SK-N-SH (cell line): ENCODE data around the gene SMU1. TPM values are rescaled to one million over a fixed set of nuclear protein-coding genes. Genes with fewer than 3 reads are reported as not detected.
A peak's percentile ranks its signal among the peaks of the same experiment; 100 is the strongest.

Experiments
- CTCF ChIA-PET: fragments of 300-600, 350-600 bp; formaldehyde crosslinking; extraction: SDS; loops from one replicate; lab custom pipeline; 2021; lab: Yijun Ruan, JAX
- POLR2A ChIA-PET: fragments of 350-600 bp; sonication (Branson Sonifier 250); formaldehyde crosslinking; extraction: SDS; loops from one replicate; lab custom pipeline; 2020; ENCODE audit warnings: antibody characterized with exemption, inconsistent platforms; lab: Yijun Ruan, JAX
- DNase-seq: peaks from one replicate; pipeline ENCODE4 v3.0.0; 2012
- H2AFZ ChIP-seq: fragments of 200-600 bp; sonication (generic); 2 replicates; pipeline ENCODE4 v1.8.1; 2016; ENCODE audit warnings: antibody characterized with exemption, mild to moderate bottlenecking, low read depth
- H3F3A ChIP-seq: fragments of 200-600 bp; sonication (generic); replicated peaks from 2 replicates; pipeline ENCODE3; 2016; ENCODE audit warnings: antibody characterized with exemption, mild to moderate bottlenecking; ENCODE audit not compliant: insufficient read depth
- H3K27ac ChIP-seq, 2 experiments: fragments of 200-500 bp in 1 of 2; fragments of 200-600 bp in 1 of 2; sonication (Bioruptor generic) in 1 of 2; sonication (generic), shearing (Covaris generic) in 1 of 2; 2 replicates each; pipeline versions ENCODE4 v1.5.1 to v1.6.1; 2014 to 2016; ENCODE audit warnings: low read depth in 2 of 2, inconsistent platforms in 1 of 2, low read length in 1 of 2, mild to moderate bottlenecking in 1 of 2, mixed read lengths in 1 of 2
- H3K27me3 ChIP-seq: fragments of 200-600 bp; sonication (generic), shearing (Covaris generic); 2 replicates; pipeline ENCODE4 v1.6.1; 2016; ENCODE audit warnings: mixed run types; ENCODE audit not compliant: insufficient read depth
- H3K36me3 ChIP-seq, 2 experiments: fragments of 200-500 bp in 1 of 2; fragments of 200-600 bp in 1 of 2; sonication (Bioruptor generic) in 1 of 2; sonication (generic) in 1 of 2; replicated peaks in 1 of 2; 2 replicates each; pipeline versions ENCODE3 to v1.5.1; 2014 to 2016; ENCODE audit warnings: low read length in 1 of 2, mild to moderate bottlenecking in 1 of 2; ENCODE audit not compliant: insufficient read depth in 2 of 2, control insufficient read depth in 1 of 2
- H3K4me1 ChIP-seq, 2 experiments: fragments of 200-500 bp in 1 of 2; fragments of 200-600 bp in 1 of 2; sonication (Bioruptor generic) in 1 of 2; sonication (generic), shearing (Covaris generic) in 1 of 2; 2 replicates each; pipeline versions ENCODE4 v1.5.1 to v1.6.1; 2014 to 2016; ENCODE audit warnings: low read depth in 1 of 2, low read length in 1 of 2, mixed run types in 1 of 2; ENCODE audit not compliant: insufficient read depth in 2 of 2, control insufficient read depth in 1 of 2
- H3K4me2 ChIP-seq: fragments of 200-600 bp; sonication (generic), shearing (Covaris generic); 2 replicates; pipeline ENCODE4 v1.6.1; 2017; ENCODE audit warnings: mixed run types
- H3K4me3 ChIP-seq, 2 experiments: fragments of 200-500 bp in 1 of 2; fragments of 200-600 bp in 1 of 2; sonication (Bioruptor generic) in 1 of 2; sonication (generic), shearing (Covaris generic) in 1 of 2; 2 replicates each; pipeline versions ENCODE4 v1.5.1 to v1.8.1; 2014 to 2016; ENCODE audit warnings: low read depth in 2 of 2, inconsistent platforms in 1 of 2, low read length in 1 of 2, mild to moderate bottlenecking in 1 of 2, mixed read lengths in 1 of 2, moderate library complexity in 1 of 2
- H3K79me2 ChIP-seq: fragments of 200-600 bp; sonication (generic); 2 replicates; pipeline ENCODE4 v1.8.1; 2017; ENCODE audit warnings: mild to moderate bottlenecking; ENCODE audit not compliant: insufficient read depth
- H3K9ac ChIP-seq: fragments of 200-600 bp; sonication (generic); 2 replicates; pipeline ENCODE4 v1.6.1; 2017; ENCODE audit warnings: mixed run types
- H3K9me2 ChIP-seq: fragments of 200-600 bp; sonication (generic); 2 replicates; pipeline ENCODE4 v1.6.1; 2017; ENCODE audit warnings: mixed run types
- H3K9me3 ChIP-seq: fragments of 200-600 bp; sonication (generic); 2 replicates; pipeline ENCODE4 v1.6.1; 2017; ENCODE audit warnings: mixed run types, mild to moderate bottlenecking, moderate library complexity
- H4K20me1 ChIP-seq: fragments of 200-600 bp; sonication (generic); 2 replicates; pipeline ENCODE4 v1.6.1; 2017; ENCODE audit warnings: mild to moderate bottlenecking, mixed run types; ENCODE audit not compliant: insufficient read depth
- EZH2phosphoT487 ChIP-seq: fragments of 200-600 bp; sonication (generic); IDR thresholded peaks from 2 replicates; pipeline ENCODE4 v1.6.1; 2017; ENCODE audit warnings: low read depth, mixed run types, mild to moderate bottlenecking, antibody characterized with exemption, moderate library complexity, borderline replicate concordance
- JUND ChIP-seq: IDR thresholded peaks from 2 replicates; pipeline ENCODE4 v1.4.0; 2012
- NFIC ChIP-seq: IDR thresholded peaks from 2 replicates; pipeline ENCODE4 v1.4.0; 2012; ENCODE audit warnings: borderline replicate concordance
- NRF1 ChIP-seq: IDR thresholded peaks from 2 replicates; pipeline ENCODE4 v1.6.1; 2012; ENCODE audit warnings: low read depth, mild to moderate bottlenecking, low read length
- RXRA ChIP-seq: IDR thresholded peaks from 2 replicates; pipeline ENCODE4 v1.4.0; 2012; ENCODE audit warnings: low read depth, mild to moderate bottlenecking, borderline replicate concordance
- YY1 ChIP-seq: IDR thresholded peaks from 2 replicates; pipeline ENCODE4 v1.4.0; 2012; ENCODE audit warnings: low read depth, mild to moderate bottlenecking
- WGBS: methylation state at CpG from one replicate; pipeline ENCODE4 v1.1.6; 2017; ENCODE audit warnings: low lambda C conversion rate; 5-methylcytosine and 5-hydroxymethylcytosine counted together
- polyA plus RNA-seq, 3 experiments: library from polyadenylated mRNA; depleted of rRNA; stranded (reverse); fragments of >200 nt; gene quantifications; 2 replicates each; pipeline ENCODE4 v1.2.3, GENCODE V29; 2012
- TF ChIP-seq, protein P1 (sequence below): fragments of 200-600 bp; sonication (generic); IDR thresholded peaks from 2 replicates; pipeline ENCODE4 v1.6.1; 2017; ENCODE audit warnings: antibody characterized with exemption, mild to moderate bottlenecking, moderate library complexity
- TF ChIP-seq, protein P2 (sequence below): IDR thresholded peaks from 2 replicates; pipeline ENCODE4 v1.4.0; 2012; ENCODE audit warnings: low read depth
- TF ChIP-seq, protein P3 (sequence below): IDR thresholded peaks from 2 replicates; pipeline ENCODE4; 2012

The SMU1 gene
- polyA plus RNA-seq, 1 of the 3 experiments (the other 2 are of a cell fraction) = 9.8 TPM

DNA sequence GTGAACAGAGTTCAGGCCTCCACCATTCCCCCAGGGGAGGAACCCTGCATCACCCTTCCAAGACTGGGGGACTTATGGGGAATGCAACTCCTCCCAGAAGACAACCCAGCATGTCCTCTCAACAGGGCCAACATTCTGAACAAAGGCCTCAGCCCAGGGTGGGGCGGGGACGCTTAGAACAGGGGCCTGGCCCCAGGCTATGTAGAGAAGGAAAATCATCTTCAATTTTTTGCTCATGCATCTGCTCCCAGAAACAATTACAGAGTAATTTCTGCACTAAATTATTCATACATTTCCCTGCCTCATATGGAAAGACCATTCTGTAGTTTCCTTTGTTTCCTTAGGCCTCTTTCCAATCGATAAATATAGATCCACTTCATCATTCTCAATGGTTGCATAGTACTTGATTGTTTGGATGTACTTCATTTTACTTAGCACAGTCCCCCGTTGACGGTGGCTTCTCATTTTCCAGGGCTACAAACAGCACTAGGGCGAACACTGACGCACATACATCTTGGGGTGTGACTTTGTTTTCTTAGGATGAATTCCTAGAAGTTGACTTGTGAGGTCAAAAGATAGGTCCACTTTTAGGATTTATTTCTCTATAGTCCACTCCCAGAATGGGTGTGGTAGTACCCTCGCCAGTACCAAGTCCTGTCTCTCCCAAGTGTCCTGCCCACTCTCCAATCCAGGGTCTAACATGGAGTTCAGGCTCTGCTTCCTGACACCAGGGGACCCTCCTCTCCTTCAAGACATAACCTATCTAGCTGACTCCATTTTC, 27.2 kb upstream of the SMU1 start:
- no peaks in the 10 kb centered on the region for H3K27me3 ChIP-seq
- no peaks in the 10 kb centered on the region for H3K9me2 ChIP-seq
- no peak overlapping the region for H3K4me2 ChIP-seq
- CTCF ChIA-PET = interaction anchor here (0.9 to 1.6 kb wide), 3 partner anchors 23 to 161 kb away, joined by 3 to 5 read pairs (median 3); partner anchors contain the start of genes BAG1 and CHMP5
- H2AFZ ChIP-seq = no peak overlapping the region
- peaks cover 16% of the 10 kb centered on the region for H3F3A ChIP-seq
- H3K36me3 ChIP-seq = no peaks in the 10 kb centered on the region
- no peaks in the 10 kb centered on the region for H3K79me2 ChIP-seq
- DNase-seq = no peak
- no peaks in the 10 kb centered on the region for H3K9me3 ChIP-seq
- peaks cover 17 to 25% of the 10 kb centered on the region in 2 experiments; a peak in 3 of 4 replicates for H3K4me1 ChIP-seq
- H3K9ac ChIP-seq = no peak overlapping the region
- no peak overlapping the region for H3K4me3 ChIP-seq
- TF ChIP-seq EZH2phosphoT487 = no peak
- TF ChIP-seq, all 33 proteins: peak for 0
- WGBS = 91% methylated on average over 8 of the region's 8 CpGs
- H4K20me1 ChIP-seq = no peaks in the 10 kb centered on the region
- POLR2A ChIA-PET = no interaction called here
- H3K27ac ChIP-seq = no peak overlapping the region

DNA sequence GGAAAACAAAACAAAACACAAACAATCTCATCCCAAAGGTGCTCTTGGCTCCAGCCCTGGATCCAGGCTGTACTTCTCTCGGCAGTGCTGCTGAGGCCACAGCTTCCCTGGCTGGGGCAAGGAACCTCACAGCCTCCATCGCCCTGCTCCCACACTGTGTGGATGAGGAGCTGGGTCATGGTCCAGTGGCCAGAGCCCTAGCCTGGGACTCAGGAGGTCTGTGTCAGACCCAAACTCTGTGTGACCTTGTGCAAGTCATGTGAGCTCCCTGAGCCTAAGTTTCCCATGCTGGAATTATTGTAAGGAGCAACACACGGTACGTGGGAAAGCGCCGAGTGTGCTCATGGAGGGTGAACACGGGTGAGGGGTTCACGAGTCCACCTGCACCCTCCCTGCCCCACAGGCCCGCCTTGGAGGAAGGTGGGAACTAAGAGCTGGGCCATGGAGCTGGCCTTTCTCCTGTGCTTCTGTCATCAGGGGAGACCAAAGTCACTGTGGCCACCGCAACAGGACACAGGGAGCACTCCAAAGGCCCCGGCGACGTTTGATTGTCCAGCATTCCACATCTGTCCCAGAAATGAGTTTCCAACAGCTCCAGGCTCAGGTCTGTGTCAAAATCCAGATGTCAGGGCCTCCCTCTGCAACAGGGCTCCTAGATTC, 26.2 kb upstream of the SMU1 start:
- Histone ChIP-seq H3K4me3 (no peak overlapping the region), H3F3A (peaks cover 10% of the 10 kb centered on the region)
- DNase-seq = no peak
- WGBS = 83% methylated on average over 2 of the region's 13 CpGs
- TF ChIP-seq YY1 (no peak), JUND (no peak)
- TF ChIP-seq, protein P1, sequence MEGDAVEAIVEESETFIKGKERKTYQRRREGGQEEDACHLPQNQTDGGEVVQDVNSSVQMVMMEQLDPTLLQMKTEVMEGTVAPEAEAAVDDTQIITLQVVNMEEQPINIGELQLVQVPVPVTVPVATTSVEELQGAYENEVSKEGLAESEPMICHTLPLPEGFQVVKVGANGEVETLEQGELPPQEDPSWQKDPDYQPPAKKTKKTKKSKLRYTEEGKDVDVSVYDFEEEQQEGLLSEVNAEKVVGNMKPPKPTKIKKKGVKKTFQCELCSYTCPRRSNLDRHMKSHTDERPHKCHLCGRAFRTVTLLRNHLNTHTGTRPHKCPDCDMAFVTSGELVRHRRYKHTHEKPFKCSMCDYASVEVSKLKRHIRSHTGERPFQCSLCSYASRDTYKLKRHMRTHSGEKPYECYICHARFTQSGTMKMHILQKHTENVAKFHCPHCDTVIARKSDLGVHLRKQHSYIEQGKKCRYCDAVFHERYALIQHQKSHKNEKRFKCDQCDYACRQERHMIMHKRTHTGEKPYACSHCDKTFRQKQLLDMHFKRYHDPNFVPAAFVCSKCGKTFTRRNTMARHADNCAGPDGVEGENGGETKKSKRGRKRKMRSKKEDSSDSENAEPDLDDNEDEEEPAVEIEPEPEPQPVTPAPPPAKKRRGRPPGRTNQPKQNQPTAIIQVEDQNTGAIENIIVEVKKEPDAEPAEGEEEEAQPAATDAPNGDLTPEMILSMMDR = no peak
- TF ChIP-seq, all 33 proteins: peak for 0
- Histone ChIP-seq H3K9me2 (no peaks in the 10 kb centered on the region), H3K79me2 (no peaks in the 10 kb centered on the region), H3K27me3 (no peaks in the 10 kb centered on the region), H3K36me3 (no peaks in the 10 kb centered on the region), H4K20me1 (no peaks in the 10 kb centered on the region), H3K9ac (no peak overlapping the region), H3K27ac (no peak overlapping the region), H3K9me3 (no peaks in the 10 kb centered on the region), H3K4me1 (peaks cover 16 to 20% of the 10 kb centered on the region in 2 experiments; a peak in 3 of 4 replicates), H2AFZ (no peak overlapping the region), H3K4me2 (no peak overlapping the region)
- POLR2A ChIA-PET = no interaction called here
- CTCF ChIA-PET = no interaction called here

DNA sequence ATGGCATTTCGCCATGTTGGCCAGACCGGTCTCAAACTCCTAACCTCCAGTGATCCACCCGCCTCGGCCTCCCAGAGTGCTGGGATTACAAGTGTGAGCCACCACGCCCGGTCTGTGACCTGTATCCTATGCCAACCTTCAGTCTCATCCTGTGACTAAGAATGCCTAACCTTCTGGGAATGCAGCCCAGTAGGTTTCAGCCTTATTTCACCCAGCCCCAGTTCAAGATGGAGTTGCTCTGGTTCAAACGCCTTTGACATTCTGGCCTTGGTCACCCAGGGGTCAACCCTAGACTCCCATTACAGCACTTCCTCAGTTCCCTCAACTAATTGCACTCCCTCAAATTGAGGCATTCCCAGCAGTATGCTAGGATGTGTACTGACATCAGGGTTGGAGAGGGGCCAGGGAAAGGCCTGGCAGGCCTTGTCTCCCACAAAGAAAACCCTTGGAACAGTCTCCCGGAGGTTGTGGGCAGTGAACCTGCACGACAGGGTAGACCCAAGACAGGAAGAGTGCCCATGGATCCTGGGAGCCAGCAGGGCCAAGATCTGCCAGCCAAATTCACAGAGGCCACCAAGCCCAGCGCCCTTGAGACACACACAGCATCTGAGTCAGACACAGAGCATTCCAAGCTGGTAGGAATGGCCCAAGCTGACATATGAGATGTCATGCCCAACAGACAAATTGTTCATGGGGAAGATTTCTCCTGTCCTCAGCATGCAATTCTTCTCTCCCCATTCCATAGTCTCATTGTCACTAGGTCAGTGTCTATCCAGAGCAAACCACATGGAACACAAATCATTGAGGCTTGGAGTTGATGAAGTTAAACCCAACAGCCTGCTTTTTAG, 24.9 kb upstream of the SMU1 start:
- no peak overlapping the region for H3K4me3 ChIP-seq
- H3K27me3 ChIP-seq = no peaks in the 10 kb centered on the region
- H3K9me3 ChIP-seq = no peaks in the 10 kb centered on the region
- POLR2A ChIA-PET = no interaction called here
- no peaks in the 10 kb centered on the region for H3K79me2 ChIP-seq
- H2AFZ ChIP-seq = no peak overlapping the region
- TF ChIP-seq, protein P2, sequence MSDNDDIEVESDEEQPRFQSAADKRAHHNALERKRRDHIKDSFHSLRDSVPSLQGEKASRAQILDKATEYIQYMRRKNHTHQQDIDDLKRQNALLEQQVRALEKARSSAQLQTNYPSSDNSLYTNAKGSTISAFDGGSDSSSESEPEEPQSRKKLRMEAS = peak; percentile 23; the same call in 1 of the 2 replicates
- TF ChIP-seq, protein P3, sequence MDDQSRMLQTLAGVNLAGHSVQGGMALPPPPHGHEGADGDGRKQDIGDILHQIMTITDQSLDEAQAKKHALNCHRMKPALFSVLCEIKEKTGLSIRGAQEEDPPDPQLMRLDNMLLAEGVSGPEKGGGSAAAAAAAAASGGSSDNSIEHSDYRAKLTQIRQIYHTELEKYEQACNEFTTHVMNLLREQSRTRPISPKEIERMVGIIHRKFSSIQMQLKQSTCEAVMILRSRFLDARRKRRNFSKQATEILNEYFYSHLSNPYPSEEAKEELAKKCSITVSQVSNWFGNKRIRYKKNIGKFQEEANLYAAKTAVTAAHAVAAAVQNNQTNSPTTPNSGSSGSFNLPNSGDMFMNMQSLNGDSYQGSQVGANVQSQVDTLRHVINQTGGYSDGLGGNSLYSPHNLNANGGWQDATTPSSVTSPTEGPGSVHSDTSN = 0 out of 2 replicates have a peak, but pooled peaks have one; percentile 35
- TF ChIP-seq NFIC (peak; percentile 31), RXRA (peak; percentile 43; the same call in 1 of the 2 replicates), YY1 (peak; percentile 59; the same call in 1 of the 2 replicates), NRF1 (no peak)
- H3K9ac ChIP-seq = no peak overlapping the region
- H3F3A ChIP-seq = peaks cover 8% of the 10 kb centered on the region
- no peaks in the 10 kb centered on the region for H4K20me1 ChIP-seq
- no peak overlapping the region for H3K4me2 ChIP-seq
- peaks cover 2 to 8% of the 10 kb centered on the region in 2 experiments; a peak in 3 of 4 replicates for H3K4me1 ChIP-seq
- no peak for DNase-seq
- no peaks in the 10 kb centered on the region for H3K36me3 ChIP-seq
- 73% methylated on average over 8 of the region's 10 CpGs for WGBS
- no peaks in the 10 kb centered on the region for H3K9me2 ChIP-seq
- CTCF ChIA-PET = no interaction called here
- H3K27ac ChIP-seq = peak overlapping the region in 1 of 2 experiments; percentile 56; a peak in 2 of 4 replicates
